Body of pancreas (tissue), 4 donors: Measurements from ENCODE around the gene TNFRSF4. TPM values are rescaled to one million over a fixed set of nuclear protein-coding genes. Genes with fewer than 3 reads are reported as not detected.

Experiments
- ATAC-seq: fragments of 150-250 bp; one replicate; pipeline ENCODE4 v1.9.1; 2016
- DNase-seq, 4 donors: peaks; one replicate each; pipeline ENCODE4 v3.0.0-alpha.2; 2019
- H3K27ac ChIP-seq, 4 donors: fragments of 200-600 bp; sonication (generic); 1 replicate in 3 of 4; 2 replicates in 1 of 4; pipeline versions ENCODE4 v1.5.1 to v1.6.1; 2016 to 2019; ENCODE audit warnings: mild to moderate bottlenecking in 1 of 4, mixed read lengths in 1 of 4, moderate library complexity in 1 of 4
- H3K27me3 ChIP-seq, 2 donors: fragments of 200-600 bp; sonication (generic); one replicate each; pipeline ENCODE4 v1.6.0; 2016; ENCODE audit warnings: mild to moderate bottlenecking in 1 of 2
- H3K36me3 ChIP-seq, 2 donors: fragments of 200-600 bp; sonication (generic); replicated peaks in 1 of 2; 2 replicates each; pipeline ENCODE4 v1.5.1; 2016; ENCODE audit warnings: low read depth in 2 of 2; ENCODE audit not compliant: insufficient read depth in 1 of 2
- H3K4me1 ChIP-seq: fragments of 200-600 bp; sonication (generic); one replicate; pipeline ENCODE4 v1.6.0; 2016
- H3K4me3 ChIP-seq, 2 donors: fragments of 200-600 bp; sonication (generic); 1 replicate in 1 of 2; 2 replicates in 1 of 2; pipeline ENCODE4 v1.5.1; 2016 to 2019
- H3K9me3 ChIP-seq, 3 donors: fragments of 200-600 bp; sonication (generic); 1 replicate in 2 of 3; 2 replicates in 1 of 3; pipeline ENCODE4 v1.5.1; 2016
- CTCF ChIP-seq, 7 experiments: fragments of 450-650 bp in 4 of 7; fragments of 200-600 bp in 3 of 7; sonication (generic) in 3 of 7; IDR thresholded peaks; one replicate each; pipeline ENCODE4 v1.5.1; 2016 to 2019; ENCODE audit warnings: antibody characterized with exemption in 7 of 7
- POLR2A ChIP-seq, 3 donors: fragments of 450-650 bp; IDR thresholded peaks; one replicate each; pipeline ENCODE4 v1.6.1; 2016; ENCODE audit warnings: antibody characterized with exemption in 3 of 3, mild to moderate bottlenecking in 2 of 3
- WGBS, 2 donors: methylation state at CpG; one replicate each; pipeline ENCODE4 v1.1.5; 2017; 5-methylcytosine and 5-hydroxymethylcytosine counted together
- intact Hi-C: fragments of 100-400 bp; cut with DNase I; formaldehyde crosslinking; loops from one replicate; pipeline ENCODE4 v1.15.1; 2023
- total RNA-seq, 2 donors: library from RNA; depleted of rRNA; stranded (reverse); fragments of >200 nt; gene quantifications; one replicate each; pipeline ENCODE4 v1.1.0, GENCODE V29; 2016

The TNFRSF4 gene
- total RNA-seq, 2 donors from 2014 or later = 0.99 to 2.6 TPM

- intact Hi-C loops = no loop called here
- Histone ChIP-seq H3K4me3 (no peak overlapping the region), H3K9me3 (no peaks in the 10 kb centered on the region), H3K27me3 (no peaks in the 10 kb centered on the region), H3K4me1 (no peaks in the 10 kb centered on the region), H3K36me3 (no peaks in the 10 kb centered on the region), H3K27ac (no peak overlapping the region)
- 88 to 91% methylated on average over 22 to 30 of the region's 33 CpGs for WGBS, 2 donors
- ATAC-seq = no peak
- no peak for DNase-seq
- TF ChIP-seq CTCF (IDR thresholded peaks at IDR 0.05) (no peak), POLR2A (IDR thresholded peaks at IDR 0.05) (no peak)
These were observed 29.8 kb downstream of the TNFRSF4 start for GRCh38 chr1:1183833-1184775.

DNA sequence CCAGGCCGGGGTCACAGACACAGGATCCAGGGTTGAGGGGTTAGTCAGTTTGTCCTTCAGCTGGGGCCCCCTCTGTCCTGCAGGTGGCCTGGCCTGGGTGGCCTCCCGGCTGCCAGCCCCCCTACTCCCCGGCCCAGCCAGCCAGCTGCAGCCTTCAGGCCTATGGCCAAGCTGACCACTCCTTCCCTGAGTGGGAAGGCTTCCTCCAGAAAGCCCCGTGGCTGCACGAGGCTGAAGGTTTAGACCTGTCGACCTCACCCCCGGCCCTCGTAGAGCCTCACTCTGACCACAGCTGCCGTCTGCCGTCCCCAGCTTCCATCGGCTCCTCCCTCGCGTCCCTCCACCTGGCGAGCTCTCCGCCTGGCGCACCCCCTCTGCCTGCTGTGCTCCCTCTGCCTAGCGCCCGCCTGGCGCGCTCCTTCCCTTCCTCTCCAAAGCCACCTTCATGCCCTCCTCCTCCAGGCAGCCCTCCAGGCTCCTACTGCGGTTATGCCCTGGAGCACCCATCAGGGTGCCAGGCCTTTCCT lies 30.7 kb downstream of the TNFRSF4 start:
- ATAC-seq (no peak), DNase-seq (peak in 1 of 4 donors; percentile 5)
- Histone ChIP-seq H3K27ac (no peak overlapping the region), H3K27me3 (no peaks in the 10 kb centered on the region), H3K4me1 (no peaks in the 10 kb centered on the region), H3K4me3 (no peak overlapping the region), H3K9me3 (no peaks in the 10 kb centered on the region), H3K36me3 (no peaks in the 10 kb centered on the region)
- intact Hi-C loops = no loop called here
- WGBS, 2 donors = 87 to 91% methylated on average over 19 to 21 of the region's 21 CpGs
- TF ChIP-seq CTCF (IDR thresholded peaks at IDR 0.05) (no peak), POLR2A (IDR thresholded peaks at IDR 0.05) (no peak)

DNA sequence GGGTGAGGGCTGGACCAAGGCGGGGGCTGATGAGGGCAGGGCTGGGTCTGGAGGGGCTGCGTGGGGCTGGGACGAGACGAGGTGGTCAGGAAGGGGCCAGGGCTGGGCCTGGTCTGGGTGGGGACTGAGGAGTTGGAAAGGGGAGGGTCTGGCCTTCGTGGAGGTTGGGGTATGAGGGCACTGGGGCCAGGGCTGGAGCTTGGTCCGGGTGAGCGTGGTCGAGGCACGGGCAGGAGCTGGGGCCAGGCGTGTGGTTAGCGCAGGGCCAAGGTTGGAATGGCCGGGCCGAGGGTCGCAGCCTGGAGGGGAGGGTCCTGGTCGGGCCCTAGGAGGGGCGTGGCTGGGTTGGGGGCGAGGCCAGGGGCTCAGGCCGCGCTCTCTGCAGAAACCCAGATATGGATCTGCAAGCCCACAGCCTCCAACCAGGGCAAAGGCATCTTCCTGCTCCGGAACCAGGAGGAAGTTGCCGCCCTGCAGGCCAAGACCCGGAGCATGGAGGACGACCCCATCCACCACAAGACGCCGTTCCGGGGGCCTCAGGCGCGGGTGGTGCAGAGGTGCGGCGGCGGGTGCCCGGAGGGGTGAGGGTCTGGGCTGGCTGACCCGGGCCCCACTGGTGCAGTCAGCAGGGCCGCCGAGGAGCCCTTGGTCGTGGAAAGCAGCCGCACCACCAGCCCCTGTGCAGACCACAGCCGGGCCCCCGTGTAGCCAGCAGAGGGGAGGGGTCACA lies 31.3 kb downstream of the TNFRSF4 start:
- no peaks in the 10 kb centered on the region for H3K4me1 ChIP-seq
- ATAC-seq (no peak), DNase-seq (peak in 2 of 4 donors; percentile 4 to 11)
- no peaks in the 10 kb centered on the region for H3K36me3 ChIP-seq
- intact Hi-C loops = no loop called here
- no peak overlapping the region for H3K27ac ChIP-seq
- H3K4me3 ChIP-seq = no peak overlapping the region
- TF ChIP-seq POLR2A (IDR thresholded peaks at IDR 0.05) (no peak), CTCF (IDR thresholded peaks at IDR 0.05) (no peak)
- H3K27me3 ChIP-seq = no peaks in the 10 kb centered on the region
- H3K9me3 ChIP-seq = no peaks in the 10 kb centered on the region
- 78 to 87% methylated on average over 16 to 35 of the region's 39 CpGs for WGBS, 2 donors

GRCh38 chr1:1181938-1182410 lies 32.0 kb downstream of the TNFRSF4 start:
- Histone ChIP-seq H3K27ac (no peak overlapping the region), H3K4me3 (no peak overlapping the region), H3K36me3 (no peaks in the 10 kb centered on the region), H3K4me1 (no peaks in the 10 kb centered on the region), H3K27me3 (no peaks in the 10 kb centered on the region), H3K9me3 (no peaks in the 10 kb centered on the region)
- TF ChIP-seq POLR2A (IDR thresholded peaks at IDR 0.05) (no peak), CTCF (IDR thresholded peaks at IDR 0.05) (no peak)
- intact Hi-C loops = no loop called here
- DNase-seq = peak in 2 of 4 donors; percentile 6 to 9
- ATAC-seq = no peak
- WGBS, 2 donors = 80 to 82% methylated on average over 18 to 21 of the region's 21 CpGs
